PC-3 (cell line): Measurements from ENCODE around the gene UGT2B28.
"Not testable (repeated sequence)": the region's sequence is repeated elsewhere in the genome, so short reads cannot be mapped to it uniquely, and the experiment has no call there.

Source experiments
- EZH2 ChIP-seq: fragments of 300-600 bp; sonication (generic); IDR thresholded peaks from one replicate; pipeline ENCODE4 v1.6.1; 2017; ENCODE audit warnings: antibody characterized with exemption, mild to moderate bottlenecking, low read length; ENCODE audit not compliant: unreplicated experiment
- TF ChIP-seq, protein P1 (sequence below): fragments of 300-600 bp; sonication (generic); conservative IDR thresholded peaks from 2 replicates; pipeline ENCODE4 v1.5.1; 2017; ENCODE audit warnings: antibody characterized with exemption, low read depth, mild to moderate bottlenecking, low read length

GRCh38 chr4:69309549-69310076 is 29.3 kb downstream of the UGT2B28 start:
- TF ChIP-seq, protein P1, sequence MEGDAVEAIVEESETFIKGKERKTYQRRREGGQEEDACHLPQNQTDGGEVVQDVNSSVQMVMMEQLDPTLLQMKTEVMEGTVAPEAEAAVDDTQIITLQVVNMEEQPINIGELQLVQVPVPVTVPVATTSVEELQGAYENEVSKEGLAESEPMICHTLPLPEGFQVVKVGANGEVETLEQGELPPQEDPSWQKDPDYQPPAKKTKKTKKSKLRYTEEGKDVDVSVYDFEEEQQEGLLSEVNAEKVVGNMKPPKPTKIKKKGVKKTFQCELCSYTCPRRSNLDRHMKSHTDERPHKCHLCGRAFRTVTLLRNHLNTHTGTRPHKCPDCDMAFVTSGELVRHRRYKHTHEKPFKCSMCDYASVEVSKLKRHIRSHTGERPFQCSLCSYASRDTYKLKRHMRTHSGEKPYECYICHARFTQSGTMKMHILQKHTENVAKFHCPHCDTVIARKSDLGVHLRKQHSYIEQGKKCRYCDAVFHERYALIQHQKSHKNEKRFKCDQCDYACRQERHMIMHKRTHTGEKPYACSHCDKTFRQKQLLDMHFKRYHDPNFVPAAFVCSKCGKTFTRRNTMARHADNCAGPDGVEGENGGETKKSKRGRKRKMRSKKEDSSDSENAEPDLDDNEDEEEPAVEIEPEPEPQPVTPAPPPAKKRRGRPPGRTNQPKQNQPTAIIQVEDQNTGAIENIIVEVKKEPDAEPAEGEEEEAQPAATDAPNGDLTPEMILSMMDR = not testable (repeated sequence)
- TF ChIP-seq EZH2 = not testable (repeated sequence)
